ENCODE measurements around the gene NFATC1.

The NFATC1 gene

GRCh38 chr18:79568543-79569205 lies 172.9 kb downstream of the NFATC1 start:
- no peak for DNase-seq (ENCODE audit: extremely low read depth, insufficient read length)
- Histone ChIP-seq H3K27me3 (replicated peaks; ENCODE audit: control insufficient read depth, insufficient read depth, low read length) (no peaks in the 10 kb centered on the region), H3K36me3 (ENCODE audit: control insufficient read depth, insufficient read depth, low read length) (no peaks in the 10 kb centered on the region), H3K4me3 (replicated peaks; ENCODE audit: low read depth, low read length) (no peak overlapping the region)
- TF ChIP-seq CTCF (IDR thresholded peaks at IDR 0.05; ENCODE audit: insufficient read depth, low read length, poor library complexity, severe bottlenecking): no peak

- no peak for DNase-seq (ENCODE audit: extremely low read depth, insufficient read length)
Observed at GRCh38 chr18:79569720-79570119, 174.0 kb downstream of the NFATC1 start.

GRCh38 chr18:79570266-79571201 lies 174.8 kb downstream of the NFATC1 start:
- no peak for TF ChIP-seq CTCF (IDR thresholded peaks at IDR 0.05; ENCODE audit: insufficient read depth, low read length, poor library complexity, severe bottlenecking)
- DNase-seq (ENCODE audit: extremely low read depth, insufficient read length): no peak
- H3K27me3 ChIP-seq (replicated peaks; ENCODE audit: control insufficient read depth, insufficient read depth, low read length): no peaks in the 10 kb centered on the region
- H3K4me3 ChIP-seq (replicated peaks; ENCODE audit: low read depth, low read length): no peak overlapping the region
- H3K36me3 ChIP-seq (ENCODE audit: control insufficient read depth, insufficient read depth, low read length): no peaks in the 10 kb centered on the region

More at GRCh38 chr18:79569720-79570119, 174.0 kb downstream of the NFATC1 start:
- Histone ChIP-seq H3K4me3 (replicated peaks; ENCODE audit: low read depth, low read length) (no peak overlapping the region), H3K36me3 (ENCODE audit: control insufficient read depth, insufficient read depth, low read length) (no peaks in the 10 kb centered on the region), H3K27me3 (replicated peaks; ENCODE audit: control insufficient read depth, insufficient read depth, low read length) (no peaks in the 10 kb centered on the region)
- TF ChIP-seq CTCF (IDR thresholded peaks at IDR 0.05; ENCODE audit: insufficient read depth, low read length, poor library complexity, severe bottlenecking): no peak

GRCh38 chr18:79571211-79572092 lies 175.7 kb downstream of the NFATC1 start:
- Histone ChIP-seq H3K4me3 (replicated peaks; ENCODE audit: low read depth, low read length) (no peak overlapping the region), H3K36me3 (ENCODE audit: control insufficient read depth, insufficient read depth, low read length) (no peaks in the 10 kb centered on the region), H3K27me3 (replicated peaks; ENCODE audit: control insufficient read depth, insufficient read depth, low read length) (no peaks in the 10 kb centered on the region)
- no peak for TF ChIP-seq CTCF (IDR thresholded peaks at IDR 0.05; ENCODE audit: insufficient read depth, low read length, poor library complexity, severe bottlenecking)
- DNase-seq (ENCODE audit: extremely low read depth, insufficient read length): no peak

- Histone ChIP-seq H3K4me3 (replicated peaks; ENCODE audit: low read depth, low read length) (no peak overlapping the region), H3K36me3 (ENCODE audit: control insufficient read depth, insufficient read depth, low read length) (no peaks in the 10 kb centered on the region), H3K27me3 (replicated peaks; ENCODE audit: control insufficient read depth, insufficient read depth, low read length) (no peaks in the 10 kb centered on the region)
- no peak for TF ChIP-seq CTCF (IDR thresholded peaks at IDR 0.05; ENCODE audit: insufficient read depth, low read length, poor library complexity, severe bottlenecking)
- DNase-seq (ENCODE audit: extremely low read depth, insufficient read length): no peak
Observed at GRCh38 chr18:79572093-79572780, 176.5 kb downstream of the NFATC1 start.

Measured in GM06990 (cell line).